HEK293T (cell line): Measurements from ENCODE around the gene NBPF4.

ENCODE experiments used
- CTCF ChIA-PET: fragments of 350-600 bp; formaldehyde crosslinking; extraction: SDS; loops from one replicate; lab custom pipeline; 2021; ENCODE audit warnings: antibody characterized with exemption, inconsistent platforms; lab: Yijun Ruan, JAX
- POLR2A ChIA-PET: fragments of 350-600 bp; formaldehyde crosslinking; extraction: SDS; loops from one replicate; lab custom pipeline; 2020; ENCODE audit warnings: antibody characterized with exemption, inconsistent platforms; lab: Yijun Ruan, JAX
- DNase-seq: peaks from one replicate; pipeline ENCODE4 v3.0.0; 2012; ENCODE audit warnings: mixed read lengths; ENCODE audit errors: extremely low spot score
- ARNT ChIP-seq: fragments of 450-650 bp; IDR thresholded peaks from 2 replicates; pipeline ENCODE4 v1.6.1; 2017; ENCODE audit warnings: mild to moderate bottlenecking
- BHLHE40 ChIP-seq: fragments of 450-650 bp; IDR thresholded peaks from 2 replicates; pipeline ENCODE4 v1.6.1; 2016; ENCODE audit warnings: mild to moderate bottlenecking, moderate library complexity, borderline replicate concordance
- CTBP1 ChIP-seq: fragments of 450-650 bp; IDR thresholded peaks from 2 replicates; pipeline ENCODE4 v1.6.1; 2016; ENCODE audit warnings: borderline replicate concordance
- ELF4 ChIP-seq: fragments of 450-650 bp; IDR thresholded peaks from 2 replicates; pipeline ENCODE4 v1.6.1; 2017; ENCODE audit warnings: antibody characterized with exemption
- FOXA1 ChIP-seq: fragments of 450-650 bp; IDR thresholded peaks from 2 replicates; pipeline ENCODE4 v1.6.1; 2016; ENCODE audit warnings: mild to moderate bottlenecking
- FOXK2 ChIP-seq: fragments of 450-650 bp; IDR thresholded peaks from 2 replicates; pipeline ENCODE4 v1.6.1; 2016; ENCODE audit warnings: mild to moderate bottlenecking
- FOXM1 ChIP-seq: fragments of 450-650 bp; IDR thresholded peaks from 2 replicates; pipeline ENCODE4 v1.6.1; 2017; ENCODE audit warnings: mild to moderate bottlenecking, borderline replicate concordance
- HDGF ChIP-seq: fragments of 450-650 bp; IDR thresholded peaks from 2 replicates; pipeline ENCODE4 v1.6.1; 2017; ENCODE audit warnings: antibody characterized with exemption, borderline replicate concordance
- L3MBTL2 ChIP-seq: fragments of 450-650 bp; conservative IDR thresholded peaks from 2 replicates; pipeline ENCODE4 v1.6.1; 2016; ENCODE audit warnings: mild to moderate bottlenecking
- LEF1 ChIP-seq: fragments of 450-650 bp; IDR thresholded peaks from 2 replicates; pipeline ENCODE4 v1.6.1; 2017; ENCODE audit warnings: mild to moderate bottlenecking, borderline replicate concordance
- NFRKB ChIP-seq: fragments of 450-650 bp; IDR thresholded peaks from 2 replicates; pipeline ENCODE4 v1.6.1; 2016; ENCODE audit warnings: mild to moderate bottlenecking, moderate library complexity
- SP1 ChIP-seq: fragments of 450-650 bp; IDR thresholded peaks from 2 replicates; pipeline ENCODE4 v1.6.1; 2017
- SUZ12 ChIP-seq: fragments of 450-650 bp; IDR thresholded peaks from 2 replicates; pipeline ENCODE4 v1.6.1; 2016; ENCODE audit warnings: mild to moderate bottlenecking
- TARDBP ChIP-seq: fragments of 450-650 bp; IDR thresholded peaks from 2 replicates; pipeline ENCODE4 v1.6.1; 2016
- ZNF384 ChIP-seq: fragments of 450-650 bp; IDR thresholded peaks from 2 replicates; pipeline ENCODE4 v1.6.1; 2016
- TF ChIP-seq, protein P1 (sequence below): fragments of 450-650 bp; IDR thresholded peaks from 2 replicates; pipeline ENCODE4 v1.6.1; 2016

NBPF4 gene

DNA sequence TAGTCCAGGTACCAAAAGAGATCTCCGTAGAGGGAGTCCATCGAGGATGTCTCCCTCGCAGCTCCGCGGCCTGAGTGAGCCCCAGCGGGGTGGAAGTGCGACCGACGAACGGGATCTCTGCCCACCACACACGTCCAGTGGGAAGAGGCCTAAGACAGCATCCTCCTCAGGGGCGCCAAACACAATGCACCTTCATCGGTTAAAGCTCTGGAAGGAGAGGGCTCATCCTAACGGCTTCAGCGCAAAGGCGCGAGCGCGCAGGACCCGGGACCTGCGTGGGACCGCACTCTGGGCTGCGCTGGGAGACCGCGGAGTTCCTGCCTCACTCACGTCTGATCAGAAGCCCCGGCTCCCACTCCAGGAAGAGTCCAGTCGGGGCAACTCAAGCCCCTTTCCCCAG lies 51.3 kb downstream of the NBPF4 start:
- DNase-seq, result no peak
- ChIA-PET POLR2A (no interaction called here), CTCF (no interaction called here)
- TF ChIP-seq BHLHE40 (no peak), TARDBP (no peak), SUZ12 (no peak), CTBP1 (no peak), NFRKB (no peak), FOXK2 (no peak), ELF4 (no peak), ARNT (no peak), FOXA1 (no peak), LEF1 (no peak), L3MBTL2 (no peak), HDGF (no peak), FOXM1 (no peak), SP1 (no peak), ZNF384 (no peak)
- TF ChIP-seq, protein P1, sequence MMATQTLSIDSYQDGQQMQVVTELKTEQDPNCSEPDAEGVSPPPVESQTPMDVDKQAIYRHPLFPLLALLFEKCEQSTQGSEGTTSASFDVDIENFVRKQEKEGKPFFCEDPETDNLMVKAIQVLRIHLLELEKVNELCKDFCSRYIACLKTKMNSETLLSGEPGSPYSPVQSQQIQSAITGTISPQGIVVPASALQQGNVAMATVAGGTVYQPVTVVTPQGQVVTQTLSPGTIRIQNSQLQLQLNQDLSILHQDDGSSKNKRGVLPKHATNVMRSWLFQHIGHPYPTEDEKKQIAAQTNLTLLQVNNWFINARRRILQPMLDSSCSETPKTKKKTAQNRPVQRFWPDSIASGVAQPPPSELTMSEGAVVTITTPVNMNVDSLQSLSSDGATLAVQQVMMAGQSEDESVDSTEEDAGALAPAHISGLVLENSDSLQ, result no peak

DNA sequence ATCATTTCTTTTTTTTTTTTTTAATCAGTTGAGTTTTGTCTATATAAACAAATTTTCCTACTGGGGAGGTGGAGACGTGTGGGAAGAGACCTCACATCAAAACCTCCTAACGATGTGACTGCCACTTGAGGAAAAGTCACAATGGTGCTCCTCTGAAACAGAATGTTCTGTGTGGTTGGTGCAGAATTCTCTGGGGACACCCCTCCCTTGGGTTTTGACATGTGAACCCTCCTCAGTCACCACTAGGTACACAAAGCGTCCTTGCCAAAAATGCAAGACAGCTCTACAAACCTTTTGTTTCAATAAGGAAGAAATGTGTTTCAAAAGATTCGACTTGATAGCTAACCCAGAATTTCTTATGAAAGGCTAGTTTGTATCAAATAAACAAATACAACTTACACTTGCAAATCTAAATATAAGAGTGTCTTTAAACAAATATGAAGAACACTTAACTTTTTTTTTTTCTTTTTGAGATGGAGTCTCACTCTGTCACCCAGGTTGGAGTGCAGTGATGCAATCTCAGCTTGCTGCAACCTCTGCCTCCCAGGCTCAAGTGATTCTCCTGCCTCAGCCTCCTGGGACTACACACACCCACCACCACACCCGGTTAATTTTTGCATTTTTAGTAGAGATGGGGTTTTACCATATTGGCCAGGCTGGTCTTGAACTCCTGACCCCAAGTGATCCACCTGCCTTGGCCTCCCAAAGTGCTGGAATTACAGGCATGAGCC lies 53.0 kb downstream of the NBPF4 start:
- ChIA-PET CTCF (no interaction called here), POLR2A (interaction anchor here (0.8 kb wide), 1 partner anchor 10 kb away, joined by 3 read pairs; the partner anchor contains the start of gene SLC25A24)

DNA sequence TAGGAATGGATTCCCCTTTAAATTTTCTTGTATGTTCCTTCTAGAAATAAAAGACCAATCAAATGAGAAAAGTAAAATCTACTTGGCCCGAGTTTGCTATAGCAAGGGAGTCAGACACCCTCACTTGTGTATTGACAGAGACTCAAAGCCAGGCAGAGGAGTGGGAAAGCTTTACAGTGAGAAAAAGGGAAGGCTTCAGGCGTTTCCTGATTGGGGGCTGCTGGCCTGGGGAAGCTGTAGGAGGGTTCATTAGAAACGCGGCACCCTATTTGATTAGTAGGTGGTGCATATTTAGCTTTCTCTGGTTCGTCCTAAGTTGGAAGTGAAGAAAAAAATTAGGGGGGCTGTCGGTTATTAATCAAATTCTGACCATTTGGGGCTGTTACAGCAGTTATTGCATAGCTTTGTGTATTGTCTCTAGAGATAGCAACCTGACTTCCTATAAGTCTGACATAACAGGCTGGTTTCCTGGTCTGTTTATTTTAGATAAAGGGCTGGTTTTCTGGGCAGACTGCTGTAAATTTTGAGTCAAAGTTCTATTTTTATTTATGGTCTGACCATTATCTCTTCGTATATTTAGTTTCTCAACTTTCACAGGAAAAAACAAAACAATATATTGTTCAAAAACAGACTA lies 53.8 kb downstream of the NBPF4 start:
- ChIA-PET CTCF (no interaction called here), POLR2A (interaction anchor here (0.8 kb wide), 1 partner anchor 10 kb away, joined by 3 read pairs; the partner anchor contains the start of gene SLC25A24)
- DNase-seq, result no peak
- no peak for TF ChIP-seq L3MBTL2

More for the DNA sequence above, 53.0 kb downstream of the NBPF4 start:
- DNase-seq, result no peak
- TF ChIP-seq SUZ12 (no peak), ELF4 (no peak), FOXA1 (no peak), SP1 (no peak), TARDBP (no peak), CTBP1 (no peak), FOXM1 (no peak), HDGF (no peak), LEF1 (no peak), ZNF384 (no peak), ARNT (no peak), BHLHE40 (no peak)
- TF ChIP-seq, protein P1, result no peak

DNA sequence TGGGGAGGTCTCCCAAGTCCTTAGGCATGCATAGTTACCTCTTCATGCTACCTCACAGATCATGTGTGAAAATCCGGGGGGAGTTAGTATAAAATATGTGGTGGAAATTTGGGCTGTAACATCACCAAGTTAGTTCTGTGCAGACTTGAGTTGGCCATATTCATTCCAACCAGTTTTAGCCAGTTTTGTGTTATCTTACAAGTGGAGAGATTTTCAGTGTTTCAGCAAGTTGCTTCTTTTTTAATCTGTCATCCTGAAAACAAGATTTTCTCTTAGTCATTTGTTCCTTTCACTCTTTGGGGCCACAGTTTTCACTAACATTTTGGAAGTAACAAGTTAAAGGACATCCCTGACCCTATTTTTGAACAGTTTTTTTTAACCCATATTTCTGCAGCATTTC lies 55.1 kb downstream of the NBPF4 start:
- no peak for DNase-seq
- ChIA-PET POLR2A (no interaction called here), CTCF (no interaction called here)
- TF ChIP-seq FOXA1, result no peak
- TF ChIP-seq FOXM1, result no peak
- no peak for TF ChIP-seq SUZ12
- TF ChIP-seq FOXK2, result no peak
- no peak for TF ChIP-seq ARNT
- no peak for TF ChIP-seq TARDBP
- no peak for TF ChIP-seq HDGF
- TF ChIP-seq ZNF384, result no peak
- no peak for TF ChIP-seq BHLHE40
- TF ChIP-seq L3MBTL2, result no peak
- no peak for TF ChIP-seq NFRKB
- TF ChIP-seq SP1, result no peak

DNA sequence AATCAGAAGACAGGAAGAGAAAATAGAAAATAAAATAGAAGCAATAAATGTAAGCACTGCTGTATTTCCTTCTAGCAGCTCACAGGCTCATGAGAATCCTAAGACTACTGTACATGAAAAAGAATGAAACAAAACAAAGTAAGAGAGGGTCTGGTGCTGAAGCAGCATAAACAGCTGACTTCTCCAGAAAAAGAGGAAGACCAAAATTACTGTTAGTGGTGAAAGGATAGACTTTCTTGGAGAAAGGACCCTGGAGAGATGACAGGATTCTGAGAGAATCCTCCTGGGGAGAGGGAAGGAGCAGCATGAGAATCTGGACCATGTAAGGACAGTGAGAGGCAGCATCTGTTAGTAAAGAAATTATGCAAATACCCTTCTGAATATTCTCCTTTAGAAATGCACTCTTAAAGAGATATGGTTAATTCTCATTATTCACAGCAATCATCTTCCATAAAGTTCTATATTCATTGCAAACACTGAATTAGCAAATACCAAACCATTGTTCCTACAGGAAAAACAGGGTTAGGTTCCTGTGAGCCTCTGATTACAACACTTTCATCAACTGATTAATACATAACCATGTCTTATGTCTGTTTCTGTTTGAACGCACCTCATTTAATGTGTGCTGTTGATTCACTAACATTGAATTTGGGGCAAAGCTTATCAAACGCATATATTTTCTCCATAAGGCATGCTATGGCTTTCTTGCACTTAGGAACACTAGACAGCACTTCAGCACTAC lies 60.7 kb downstream of the NBPF4 start:
- CTCF ChIA-PET, result no interaction called here
- POLR2A ChIA-PET, result no interaction called here
- no peak for DNase-seq
- TF ChIP-seq BHLHE40 (no peak), TARDBP (no peak), CTBP1 (no peak), NFRKB (no peak), FOXM1 (no peak), ARNT (no peak), HDGF (no peak), LEF1 (no peak), SP1 (no peak), ZNF384 (no peak), ELF4 (no peak), FOXA1 (no peak), FOXK2 (no peak), SUZ12 (no peak)

DNA sequence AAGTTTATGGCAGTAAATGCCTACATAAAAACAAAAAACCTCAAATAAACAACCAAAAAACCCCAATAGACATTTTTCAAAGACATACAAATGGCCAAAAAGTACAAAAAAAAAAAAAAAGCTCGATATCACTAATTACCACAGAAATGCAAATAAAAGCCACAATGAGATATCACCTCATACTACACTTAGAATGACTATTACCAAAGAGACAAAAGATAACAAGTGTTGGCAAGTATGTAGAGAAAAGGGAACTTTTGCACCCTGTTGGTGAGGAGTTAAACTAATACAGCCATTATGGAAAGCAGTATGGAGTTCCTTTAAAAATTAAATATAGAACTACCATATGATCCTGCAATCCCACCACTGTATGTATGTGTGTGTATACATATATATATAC lies 64.9 kb downstream of the NBPF4 start:
- TF ChIP-seq BHLHE40, result no peak
- TF ChIP-seq, protein P1, result no peak
- ChIA-PET POLR2A (interaction anchor here (1.7 kb wide), 1 partner anchor 22 kb away, joined by 5 read pairs; the partner anchor contains the start of gene SLC25A24), CTCF (no interaction called here)
- DNase-seq, result no peak
